C4-2B (cell line): Measurements from ENCODE around the gene TMEM128.

Experiments used
- ZFX ChIP-seq: fragments of 450-650 bp; IDR thresholded peaks from 2 replicates; pipeline ENCODE4 v1.6.1; 2017
- TF ChIP-seq, protein P1 (sequence below): fragments of 450-650 bp; conservative IDR thresholded peaks from 2 replicates; pipeline ENCODE4 v1.5.1; 2017; ENCODE audit warnings: mild to moderate bottlenecking

DNA sequence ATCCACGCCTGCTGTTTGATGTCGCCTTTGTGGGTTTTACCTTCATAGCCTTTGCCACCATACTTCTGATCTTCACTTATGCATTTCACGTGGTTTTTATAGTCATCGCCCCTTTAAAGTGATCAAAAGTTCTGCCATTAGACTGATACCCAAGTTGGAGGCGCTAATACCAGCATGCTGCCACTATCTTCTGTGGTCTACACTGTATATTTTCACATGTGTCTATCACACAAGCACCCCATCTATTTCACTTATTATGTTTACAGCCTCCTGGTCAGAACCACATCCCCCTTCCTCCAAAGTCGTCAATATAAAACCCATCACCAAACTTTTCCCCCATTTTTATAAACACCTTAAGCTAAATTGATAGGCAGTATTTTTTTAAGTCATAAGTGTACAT is 33.8 kb upstream of the TMEM128 start:
- TF ChIP-seq, protein P1, sequence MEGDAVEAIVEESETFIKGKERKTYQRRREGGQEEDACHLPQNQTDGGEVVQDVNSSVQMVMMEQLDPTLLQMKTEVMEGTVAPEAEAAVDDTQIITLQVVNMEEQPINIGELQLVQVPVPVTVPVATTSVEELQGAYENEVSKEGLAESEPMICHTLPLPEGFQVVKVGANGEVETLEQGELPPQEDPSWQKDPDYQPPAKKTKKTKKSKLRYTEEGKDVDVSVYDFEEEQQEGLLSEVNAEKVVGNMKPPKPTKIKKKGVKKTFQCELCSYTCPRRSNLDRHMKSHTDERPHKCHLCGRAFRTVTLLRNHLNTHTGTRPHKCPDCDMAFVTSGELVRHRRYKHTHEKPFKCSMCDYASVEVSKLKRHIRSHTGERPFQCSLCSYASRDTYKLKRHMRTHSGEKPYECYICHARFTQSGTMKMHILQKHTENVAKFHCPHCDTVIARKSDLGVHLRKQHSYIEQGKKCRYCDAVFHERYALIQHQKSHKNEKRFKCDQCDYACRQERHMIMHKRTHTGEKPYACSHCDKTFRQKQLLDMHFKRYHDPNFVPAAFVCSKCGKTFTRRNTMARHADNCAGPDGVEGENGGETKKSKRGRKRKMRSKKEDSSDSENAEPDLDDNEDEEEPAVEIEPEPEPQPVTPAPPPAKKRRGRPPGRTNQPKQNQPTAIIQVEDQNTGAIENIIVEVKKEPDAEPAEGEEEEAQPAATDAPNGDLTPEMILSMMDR = no peak
- no peak for TF ChIP-seq ZFX
